ENCODE data around the gene TAPBPL. TPM values are rescaled to one million over a fixed set of nuclear protein-coding genes. Genes with fewer than 3 reads are reported as not detected.

TAPBPL gene
- total and polyA plus RNA-seq, 8 donors, result 7.8 to 25.5 (median 15.7) TPM

DNA sequence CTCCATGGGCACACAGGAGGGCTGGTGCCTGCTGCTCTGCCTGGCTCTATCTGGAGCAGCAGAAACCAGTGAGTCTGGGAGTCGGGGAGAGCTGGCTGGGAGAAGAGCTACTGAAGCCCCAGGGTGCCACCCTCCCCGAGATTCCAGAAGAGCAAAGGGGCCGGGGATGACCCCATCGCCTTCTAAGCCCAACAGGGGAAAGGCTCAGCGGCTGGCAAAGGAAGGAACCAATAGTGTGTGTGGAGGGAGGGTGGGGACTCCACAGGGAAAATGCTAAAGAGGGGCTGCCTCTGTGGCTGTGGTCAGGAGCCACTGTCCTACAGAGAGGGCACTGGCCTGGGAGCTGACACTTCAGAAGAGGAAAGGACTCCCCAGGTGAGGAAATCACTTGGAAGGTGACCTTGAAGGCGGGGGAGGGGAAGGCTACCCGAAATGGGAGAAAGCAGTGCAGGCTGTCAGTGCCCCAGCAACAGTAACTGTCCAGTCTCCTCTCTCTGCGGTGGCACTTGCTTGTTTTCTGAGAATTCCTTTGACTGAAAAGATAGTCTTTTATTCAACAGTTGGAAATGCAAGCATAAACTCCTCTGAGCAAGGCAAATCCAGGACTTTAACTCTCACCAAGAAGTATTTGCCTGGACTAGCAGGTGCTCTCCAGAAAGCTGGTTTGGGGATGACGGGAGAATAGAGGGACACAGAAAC, 552 bp downstream of the TAPBPL start:
- DNase-seq, result peak in 5 of 6 donors; percentile 54 to 76 (median 62)
- TF ChIP-seq, protein P1, sequence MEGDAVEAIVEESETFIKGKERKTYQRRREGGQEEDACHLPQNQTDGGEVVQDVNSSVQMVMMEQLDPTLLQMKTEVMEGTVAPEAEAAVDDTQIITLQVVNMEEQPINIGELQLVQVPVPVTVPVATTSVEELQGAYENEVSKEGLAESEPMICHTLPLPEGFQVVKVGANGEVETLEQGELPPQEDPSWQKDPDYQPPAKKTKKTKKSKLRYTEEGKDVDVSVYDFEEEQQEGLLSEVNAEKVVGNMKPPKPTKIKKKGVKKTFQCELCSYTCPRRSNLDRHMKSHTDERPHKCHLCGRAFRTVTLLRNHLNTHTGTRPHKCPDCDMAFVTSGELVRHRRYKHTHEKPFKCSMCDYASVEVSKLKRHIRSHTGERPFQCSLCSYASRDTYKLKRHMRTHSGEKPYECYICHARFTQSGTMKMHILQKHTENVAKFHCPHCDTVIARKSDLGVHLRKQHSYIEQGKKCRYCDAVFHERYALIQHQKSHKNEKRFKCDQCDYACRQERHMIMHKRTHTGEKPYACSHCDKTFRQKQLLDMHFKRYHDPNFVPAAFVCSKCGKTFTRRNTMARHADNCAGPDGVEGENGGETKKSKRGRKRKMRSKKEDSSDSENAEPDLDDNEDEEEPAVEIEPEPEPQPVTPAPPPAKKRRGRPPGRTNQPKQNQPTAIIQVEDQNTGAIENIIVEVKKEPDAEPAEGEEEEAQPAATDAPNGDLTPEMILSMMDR (IDR thresholded peaks at IDR 0.05), result no peak
- Histone ChIP-seq H3K36me3 (peaks cover 0 to 20% (median 8%) of the 10 kb centered on the region in 3 donors), H3K27me3 (no peaks in the 10 kb centered on the region), H3K9me3 (no peaks in the 10 kb centered on the region), H3K4me3 (peak overlapping the region; percentile 54 to 70 (median 60)), H3K27ac (peak overlapping the region; percentile 84 to 97 (median 94)), H3K4me1 (peaks cover 0 to 12% (median 0%) of the 10 kb centered on the region in 3 donors)
- no peak for FAIRE-seq
- peak; percentile 51 to 67 (median 58) for ATAC-seq
- WGBS, 2 donors, result 2 to 3% methylated on average over 9 of the region's 9 CpGs
- intact Hi-C loops (cut with DNase I), result loop anchor here in 1 of 3 donors (10.0 kb wide), 1 partner anchor 128 kb away; no protein-coding TSS in a partner anchor

DNA sequence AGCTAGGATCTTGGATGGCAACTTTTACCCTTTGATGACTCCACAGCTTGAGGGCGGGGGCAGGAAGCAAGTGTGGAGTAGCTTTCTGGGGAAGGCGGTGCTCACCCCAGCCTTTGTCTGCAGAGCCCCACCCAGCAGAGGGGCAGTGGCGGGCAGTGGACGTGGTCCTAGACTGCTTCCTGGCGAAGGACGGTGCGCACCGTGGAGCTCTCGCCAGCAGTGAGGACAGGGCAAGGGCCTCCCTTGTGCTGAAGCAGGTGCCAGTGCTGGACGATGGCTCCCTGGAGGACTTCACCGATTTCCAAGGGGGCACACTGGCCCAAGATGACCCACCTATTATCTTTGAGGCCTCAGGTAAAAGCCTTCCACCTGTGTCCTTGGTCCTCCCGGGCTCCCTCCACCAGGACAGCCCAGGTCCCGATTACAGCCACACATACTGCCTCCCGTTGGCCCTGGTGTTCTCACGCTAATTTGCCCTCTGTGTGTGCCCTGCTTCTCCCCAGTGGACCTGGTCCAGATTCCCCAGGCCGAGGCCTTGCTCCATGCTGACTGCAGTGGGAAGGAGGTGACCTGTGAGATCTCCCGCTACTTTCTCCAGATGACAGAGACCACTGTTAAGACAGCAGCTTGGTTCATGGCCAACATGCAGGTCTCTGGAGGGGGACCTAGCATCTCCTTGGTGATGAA, 1.2 kb downstream of the TAPBPL start:
- H3K27ac ChIP-seq, result peak overlapping the region; percentile 84 to 97 (median 94)
- no peaks in the 10 kb centered on the region for H3K27me3 ChIP-seq
- H3K4me3 ChIP-seq, result peak overlapping the region in 3 of 4 donors; percentile 54 to 60 (median 59)
- 55 to 66% methylated on average over 17 of the region's 17 CpGs for WGBS, 2 donors
- FAIRE-seq, result no peak
- H3K4me1 ChIP-seq, result peaks cover 0 to 12% (median 0%) of the 10 kb centered on the region in 3 donors
- H3K9me3 ChIP-seq, result no peaks in the 10 kb centered on the region
- no peak for DNase-seq
- intact Hi-C loops (cut with DNase I), result loop anchor here in 1 of 3 donors (10.0 kb wide), 1 partner anchor 128 kb away; no protein-coding TSS in a partner anchor
- TF ChIP-seq, protein P1 (IDR thresholded peaks at IDR 0.05), result no peak
- H3K36me3 ChIP-seq, result peaks cover 0 to 27% (median 13%) of the 10 kb centered on the region in 3 donors
- peak in 1 of 4 donors; percentile 6 for ATAC-seq

DNA sequence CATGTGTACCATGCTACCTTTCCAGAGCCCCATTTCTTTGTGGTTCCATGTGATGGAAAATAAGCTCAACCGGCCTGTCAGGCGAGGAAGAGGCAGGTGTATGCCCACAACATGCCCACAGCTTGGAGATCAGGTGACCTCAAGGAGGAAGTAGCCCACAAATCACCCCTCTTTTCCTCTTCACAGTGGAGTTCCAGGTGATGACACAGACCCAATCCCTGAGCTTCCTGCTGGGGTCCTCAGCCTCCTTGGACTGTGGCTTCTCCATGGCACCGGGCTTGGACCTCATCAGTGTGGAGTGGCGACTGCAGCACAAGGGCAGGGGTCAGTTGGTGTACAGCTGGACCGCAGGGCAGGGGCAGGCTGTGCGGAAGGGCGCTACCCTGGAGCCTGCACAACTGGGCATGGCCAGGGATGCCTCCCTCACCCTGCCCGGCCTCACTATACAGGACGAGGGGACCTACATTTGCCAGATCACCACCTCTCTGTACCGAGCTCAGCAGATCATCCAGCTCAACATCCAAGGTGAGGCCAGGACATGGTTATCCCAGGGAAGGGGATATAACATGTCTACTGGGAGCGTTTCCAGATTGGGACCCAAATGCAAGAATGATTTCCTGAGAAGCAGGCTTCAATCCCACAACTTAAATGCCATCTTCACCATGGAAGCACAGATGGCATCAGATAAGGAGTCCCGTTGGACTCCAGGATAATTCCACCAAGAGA, 5.5 kb downstream of the TAPBPL start:
- FAIRE-seq, result no peak
- intact Hi-C loops (cut with DNase I), result loop anchor here in 2 of 3 donors (5.0 to 10.0 kb wide), 2 partner anchors 35 to 133 kb away; no protein-coding TSS in a partner anchor
- no peak for DNase-seq
- no peaks in the 10 kb centered on the region for H3K27me3 ChIP-seq
- peaks cover 0 to 59% (median 23%) of the 10 kb centered on the region in 3 donors for H3K36me3 ChIP-seq
- ATAC-seq, result no peak
- 89 to 90% methylated on average over 12 of the region's 12 CpGs for WGBS, 2 donors
- TF ChIP-seq, protein P1 (IDR thresholded peaks at IDR 0.05), result no peak
- H3K4me1 ChIP-seq, result peaks cover 0 to 6% (median 0%) of the 10 kb centered on the region in 3 donors
- no peaks in the 10 kb centered on the region for H3K9me3 ChIP-seq
- H3K27ac ChIP-seq, result no peak overlapping the region
- no peak overlapping the region for H3K4me3 ChIP-seq

DNA sequence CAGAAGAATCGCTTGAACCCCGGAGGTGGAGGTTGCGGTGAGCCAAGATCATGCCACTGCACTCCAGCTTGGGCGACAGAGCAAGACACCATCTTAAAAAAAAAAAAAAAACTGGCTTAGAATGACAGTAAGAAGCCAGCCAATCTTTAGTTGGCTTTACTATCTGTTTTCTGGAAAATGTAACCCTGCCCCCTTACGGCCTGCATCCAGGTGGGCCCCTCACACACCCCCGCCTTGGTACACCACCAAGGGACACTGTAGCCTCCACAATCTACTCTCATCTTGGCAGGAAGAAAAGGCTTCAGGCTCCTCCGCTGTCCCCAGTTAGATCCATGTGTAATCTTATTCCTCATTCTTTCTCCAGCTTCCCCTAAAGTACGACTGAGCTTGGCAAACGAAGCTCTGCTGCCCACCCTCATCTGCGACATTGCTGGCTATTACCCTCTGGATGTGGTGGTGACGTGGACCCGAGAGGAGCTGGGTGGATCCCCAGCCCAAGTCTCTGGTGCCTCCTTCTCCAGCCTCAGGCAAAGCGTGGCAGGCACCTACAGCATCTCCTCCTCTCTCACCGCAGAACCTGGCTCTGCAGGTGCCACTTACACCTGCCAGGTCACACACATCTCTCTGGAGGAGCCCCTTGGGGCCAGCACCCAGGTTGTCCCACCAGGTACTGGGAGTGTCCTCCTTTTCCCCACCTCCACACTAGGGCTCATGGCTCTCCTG, 6.6 kb downstream of the TAPBPL start:
- no peak for ATAC-seq
- TF ChIP-seq, protein P1 (IDR thresholded peaks at IDR 0.05), result no peak
- no peaks in the 10 kb centered on the region for H3K9me3 ChIP-seq
- no peak overlapping the region for H3K4me3 ChIP-seq
- no peak overlapping the region for H3K27ac ChIP-seq
- peak in 1 of 6 donors; percentile 28 for DNase-seq
- no peaks in the 10 kb centered on the region for H3K27me3 ChIP-seq
- peaks cover 0 to 66% (median 23%) of the 10 kb centered on the region in 3 donors for H3K36me3 ChIP-seq
- no peak for FAIRE-seq
- H3K4me1 ChIP-seq, result no peaks in the 10 kb centered on the region
- 91 to 93% methylated on average over 13 to 14 of the region's 14 CpGs for WGBS, 2 donors
- intact Hi-C loops (cut with DNase I), result loop anchor here in 2 of 3 donors (5.0 to 10.0 kb wide), 2 partner anchors 36 to 134 kb away; no protein-coding TSS in a partner anchor
